ENCODE measurements around the gene JARID2.

JARID2 gene

GRCh38 chr6:15442467-15442866, 196.6 kb downstream of the JARID2 start:
- Histone ChIP-seq H3K27ac (ENCODE audit: low read depth, low read length, poor library complexity, severe bottlenecking) (no peak overlapping the region), H3K27me3 (ENCODE audit: insufficient read depth, low read length) (no peaks in the 10 kb centered on the region), H3F3A (ENCODE audit: insufficient read depth, low read length) (no peaks in the 10 kb centered on the region), H2AFZ (ENCODE audit: low read length) (no peak overlapping the region), H3K9ac (ENCODE audit: low read length) (no peak overlapping the region), H3K9me2 (ENCODE audit: low read depth, low read length) (no peaks in the 10 kb centered on the region), H3K79me2 (ENCODE audit: insufficient read depth, low read length) (no peaks in the 10 kb centered on the region), H3K36me3 (ENCODE audit: insufficient read depth, low read length) (no peaks in the 10 kb centered on the region), H4K20me1 (ENCODE audit: insufficient read depth, low read length) (0 out of 2 replicates have a peak, but pooled peaks cover 2% of the 10 kb centered on the region), H3K4me3 (ENCODE audit: low read depth, low read length, poor library complexity, severe bottlenecking) (no peak overlapping the region), H3K9me3 (ENCODE audit: low read length) (no peaks in the 10 kb centered on the region), H3K4me1 (ENCODE audit: insufficient read depth, low read length, severe bottlenecking) (no peaks in the 10 kb centered on the region), H3K4me2 (ENCODE audit: low read length) (no peak overlapping the region)
- TF ChIP-seq EZH2 (IDR thresholded peaks at IDR 0.05; ENCODE audit: borderline replicate concordance, low read length) (no peak), CTCF (IDR thresholded peaks at IDR 0.05; ENCODE audit: low read length) (no peak)

- Histone ChIP-seq H3K4me2 (ENCODE audit: low read length) (no peak overlapping the region), H3K4me3 (ENCODE audit: low read depth, low read length, poor library complexity, severe bottlenecking) (no peak overlapping the region), H3K27ac (ENCODE audit: low read depth, low read length, poor library complexity, severe bottlenecking) (no peak overlapping the region), H2AFZ (ENCODE audit: low read length) (no peak overlapping the region), H3K36me3 (ENCODE audit: insufficient read depth, low read length) (no peaks in the 10 kb centered on the region), H3K9me3 (ENCODE audit: low read length) (no peaks in the 10 kb centered on the region), H4K20me1 (ENCODE audit: insufficient read depth, low read length) (0 out of 2 replicates have a peak, but pooled peaks cover 2% of the 10 kb centered on the region), H3K27me3 (ENCODE audit: insufficient read depth, low read length) (no peaks in the 10 kb centered on the region), H3F3A (ENCODE audit: insufficient read depth, low read length) (no peaks in the 10 kb centered on the region), H3K4me1 (ENCODE audit: insufficient read depth, low read length, severe bottlenecking) (no peaks in the 10 kb centered on the region), H3K9me2 (ENCODE audit: low read depth, low read length) (no peaks in the 10 kb centered on the region), H3K79me2 (ENCODE audit: insufficient read depth, low read length) (no peaks in the 10 kb centered on the region), H3K9ac (ENCODE audit: low read length) (no peak overlapping the region)
- no peak for TF ChIP-seq EZH2 (IDR thresholded peaks at IDR 0.05; ENCODE audit: borderline replicate concordance, low read length)
- no peak for TF ChIP-seq CTCF (IDR thresholded peaks at IDR 0.05; ENCODE audit: low read length)
Measured at GRCh38 chr6:15443119-15443830, 197.4 kb downstream of the JARID2 start.

- Histone ChIP-seq H3K9ac (ENCODE audit: low read length) (no peak overlapping the region), H3K79me2 (ENCODE audit: insufficient read depth, low read length) (no peaks in the 10 kb centered on the region), H3K9me3 (ENCODE audit: low read length) (no peaks in the 10 kb centered on the region), H3K4me1 (ENCODE audit: insufficient read depth, low read length, severe bottlenecking) (no peaks in the 10 kb centered on the region), H3K4me3 (ENCODE audit: low read depth, low read length, poor library complexity, severe bottlenecking) (no peak overlapping the region), H4K20me1 (ENCODE audit: insufficient read depth, low read length) (0 out of 2 replicates have a peak, but pooled peaks cover 2% of the 10 kb centered on the region), H3F3A (ENCODE audit: insufficient read depth, low read length) (no peaks in the 10 kb centered on the region), H3K9me2 (ENCODE audit: low read depth, low read length) (no peaks in the 10 kb centered on the region), H3K36me3 (ENCODE audit: insufficient read depth, low read length) (no peaks in the 10 kb centered on the region), H2AFZ (ENCODE audit: low read length) (no peak overlapping the region), H3K4me2 (ENCODE audit: low read length) (no peak overlapping the region), H3K27me3 (ENCODE audit: insufficient read depth, low read length) (no peaks in the 10 kb centered on the region), H3K27ac (ENCODE audit: low read depth, low read length, poor library complexity, severe bottlenecking) (no peak overlapping the region)
- no peak for TF ChIP-seq EZH2 (IDR thresholded peaks at IDR 0.05; ENCODE audit: borderline replicate concordance, low read length)
- TF ChIP-seq CTCF (IDR thresholded peaks at IDR 0.05; ENCODE audit: low read length): no peak
Measured at GRCh38 chr6:15444081-15444731, 198.3 kb downstream of the JARID2 start.

Measured in OCI-LY1 (cell line).